Measurements from ENCODE around the gene MALRD1. TPM values are rescaled to one million over a fixed set of nuclear protein-coding genes. Genes with fewer than 3 reads are reported as not detected.
A peak's percentile ranks its signal among the peaks of the same experiment; 100 is the strongest.

MALRD1 gene
- total and polyA plus RNA-seq, 2 of the 8 experiments (the other 6 are each of a cell fraction or from before 2014, with no cell fraction given): 0.32 to 0.35 TPM

GRCh38 chr10:19111501-19112267, 63.1 kb downstream of the MALRD1 start:
- no peak overlapping the region for H3K23ac ChIP-seq (ENCODE audit: insufficient read length)
- H3K79me1 ChIP-seq (ENCODE audit: low read depth, low read length): no peaks in the 10 kb centered on the region
- no peak overlapping the region for H2AK5ac ChIP-seq (ENCODE audit: low read depth, low read length)
- no peak overlapping the region for H3K56ac ChIP-seq (replicated peaks; ENCODE audit: insufficient read length, low read depth, low read length)
- no peak overlapping the region for H3K4me3 ChIP-seq (ENCODE audit: extremely low read depth in 1 of 4, insufficient read depth in 2 of 4, low read depth in 3 of 4, low read length in 4 of 4)
- no peaks in the 10 kb centered on the region for H3K36me3 ChIP-seq (ENCODE audit: control insufficient read depth in 2 of 4, insufficient read depth in 4 of 4, low read length in 3 of 4)
- no peak overlapping the region for H4K5ac ChIP-seq (ENCODE audit: insufficient read length, low read depth, low read length)
- H3K18ac ChIP-seq (ENCODE audit: extremely low read depth, low read length): no peak overlapping the region
- TF ChIP-seq CREB1 (IDR thresholded peaks at IDR 0.05) (no peak), SRF (IDR thresholded peaks at IDR 0.05; ENCODE audit: low read depth, low read length) (0 out of 2 replicates have a peak, but pooled peaks have one; percentile 19)
- no peak overlapping the region for H4K8ac ChIP-seq (ENCODE audit: extremely low read depth, insufficient read depth, low read length)
- H3K9me3 ChIP-seq (ENCODE audit: insufficient read depth in 2 of 2, low read depth in 1 of 2, low read length in 1 of 2): 0 out of 4 replicates have a peak, but pooled peaks cover 0 to 4% of the 10 kb centered on the region in 2 experiments
- FAIRE-seq: no peak
- H2BK5ac ChIP-seq (ENCODE audit: low read depth, low read length): no peak overlapping the region
- H3K9ac ChIP-seq (replicated peaks in 1 of 4; ENCODE audit: extremely low read depth in 1 of 4, low read depth in 3 of 4, low read length in 3 of 4): no peak overlapping the region
- H3K27me3 ChIP-seq (replicated peaks in 1 of 4; ENCODE audit: control insufficient read depth in 3 of 4, extremely low read depth in 1 of 4, insufficient read depth in 3 of 4, low read length in 3 of 4): no peaks in the 10 kb centered on the region
- H2BK15ac ChIP-seq (ENCODE audit: low read length): no peak overlapping the region
- 96% methylated on average over 1 of the region's 1 CpG; no CpG with 5 or more reads in 1 of the 2 experiments for WGBS, 2 experiments (ENCODE audit: extremely low coverage in 1 of 2, insufficient coverage in 1 of 2, insufficient read length in 1 of 2, insufficient replicate concordance in 2 of 2, low coverage in 1 of 2, low lambda C conversion rate in 2 of 2, missing lambda C conversion rate in 1 of 2)
- H3K79me2 ChIP-seq (ENCODE audit: control insufficient read depth in 1 of 2, insufficient read depth in 2 of 2, low read length in 2 of 2): no peaks in the 10 kb centered on the region
- ChIA-PET POLR2A (ENCODE audit: partially characterized antibody) (interaction anchor here (0.7 kb wide), 1 partner anchor 712 kb away, joined by 3 read pairs; no protein-coding TSS in a partner anchor), CTCF (ENCODE audit: partially characterized antibody) (interaction anchor here (0.7 to 0.9 kb wide), 2 partner anchors 57 to 69 kb away, joined by 3 to 5 read pairs; no protein-coding TSS in a partner anchor)
- H3K4me2 ChIP-seq (ENCODE audit: insufficient read depth in 1 of 2, low read depth in 2 of 2, low read length in 2 of 2): no peak overlapping the region
- H3K4me1 ChIP-seq (replicated peaks in 1 of 4; ENCODE audit: control insufficient read depth in 3 of 4, insufficient read depth in 4 of 4, low read length in 3 of 4): 0 out of 7 replicates have a peak, but pooled peaks cover 0 to 3% (median 0%) of the 10 kb centered on the region in 4 experiments
- no peak overlapping the region for H3K4ac ChIP-seq (replicated peaks; ENCODE audit: insufficient read length, low read depth, low read length)
- no peak overlapping the region for H2AFZ ChIP-seq (ENCODE audit: low read length)
- no peak overlapping the region for H3K27ac ChIP-seq (ENCODE audit: low read depth, low read length)
- H3K23me2 ChIP-seq (ENCODE audit: low read depth, low read length): no peaks in the 10 kb centered on the region; the same call in 1 of the 2 replicates
- H2BK12ac ChIP-seq (ENCODE audit: low read depth, low read length): no peak overlapping the region
- H2BK20ac ChIP-seq (ENCODE audit: low read length): no peak overlapping the region
- H4K91ac ChIP-seq (replicated peaks; ENCODE audit: insufficient read length, low read length): no peak overlapping the region
- H3K14ac ChIP-seq (ENCODE audit: insufficient read length): no peak overlapping the region
- no peak overlapping the region for H2BK120ac ChIP-seq (replicated peaks; ENCODE audit: low read depth, low read length)
- DNase-seq (ENCODE audit: low read depth in 1 of 2, low spot score in 2 of 2): no peak
- no peaks in the 10 kb centered on the region for H4K20me1 ChIP-seq (replicated peaks in 1 of 2; ENCODE audit: control insufficient read depth in 1 of 2, insufficient read depth in 2 of 2, low read length in 2 of 2)
